ENCODE results near the gene ARPC5. TPM values are rescaled to one million over a fixed set of nuclear protein-coding genes. Genes with fewer than 3 reads are reported as not detected.

The ARPC5 gene
- total and polyA plus RNA-seq, 2 of the 8 experiments (the other 6 are each of a cell fraction or from before 2014, with no cell fraction given): 24.0 to 60.8 TPM

DNA sequence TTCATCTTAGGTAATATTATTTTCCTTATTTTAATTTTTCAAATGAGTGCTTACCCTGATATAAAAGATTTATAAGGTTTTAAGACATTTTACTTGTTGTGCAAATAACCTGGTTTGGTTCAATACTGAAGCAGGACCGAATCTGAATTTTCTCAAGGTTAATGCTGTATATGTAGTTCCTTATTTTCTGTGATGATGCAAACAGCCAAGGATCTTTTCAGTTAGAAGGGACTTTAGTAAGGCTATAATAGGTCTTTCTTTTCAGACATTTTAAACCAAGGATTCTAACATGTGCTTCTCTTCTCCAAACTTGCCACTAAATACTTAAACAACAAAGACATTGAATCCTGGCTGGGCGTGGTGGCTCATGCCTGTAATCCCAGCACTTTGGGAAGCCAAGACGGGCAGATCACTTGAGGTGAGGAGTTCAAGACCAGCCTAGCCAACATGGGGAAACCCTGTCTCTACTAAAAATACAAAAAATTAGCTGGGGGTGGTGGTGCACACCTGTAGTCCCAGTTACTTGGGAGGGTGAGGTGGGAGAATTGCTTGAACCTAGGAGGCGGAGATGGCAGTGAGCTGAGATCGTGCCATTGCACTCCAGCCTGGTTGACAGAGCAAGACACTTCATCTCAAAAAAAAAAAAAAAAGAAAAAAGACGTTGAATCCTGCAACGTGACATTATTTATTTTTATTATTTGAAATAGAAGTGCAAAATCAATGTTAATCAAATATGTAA lies 3.2 kb upstream of the ARPC5 start:
- WGBS, 2 experiments (ENCODE audit: extremely low coverage in 1 of 2, insufficient coverage in 1 of 2, insufficient read length in 1 of 2, insufficient replicate concordance in 2 of 2, low coverage in 1 of 2, low lambda C conversion rate in 2 of 2, missing lambda C conversion rate in 1 of 2): 84% methylated on average over 7 of the region's 7 CpGs; no CpG with 5 or more reads in 1 of the 2 experiments

More for the DNA sequence above, 3.2 kb upstream of the ARPC5 start:
- Histone ChIP-seq H3K79me1 (ENCODE audit: low read depth, low read length) (no peaks in the 10 kb centered on the region), H3K36me3 (ENCODE audit: control insufficient read depth in 2 of 4, insufficient read depth in 4 of 4, low read length in 3 of 4) (no peaks in the 10 kb centered on the region), H3K56ac (replicated peaks; ENCODE audit: insufficient read length, low read depth, low read length) (no peak overlapping the region), H4K91ac (replicated peaks; ENCODE audit: insufficient read length, low read length) (no peak overlapping the region), H3K4me2 (ENCODE audit: insufficient read depth in 1 of 2, low read depth in 2 of 2, low read length in 2 of 2) (no peak overlapping the region), H2BK5ac (ENCODE audit: low read depth, low read length) (no peak overlapping the region), H3K9ac (replicated peaks in 1 of 4; ENCODE audit: extremely low read depth in 1 of 4, low read depth in 3 of 4, low read length in 3 of 4) (no peak overlapping the region), H3K27me3 (replicated peaks in 1 of 4; ENCODE audit: control insufficient read depth in 3 of 4, extremely low read depth in 1 of 4, insufficient read depth in 3 of 4, low read length in 3 of 4) (peaks cover 0 to 7% (median 0%) of the 10 kb centered on the region in 4 experiments; a peak in 3 of 7 replicates), H2AK5ac (ENCODE audit: low read depth, low read length) (no peak overlapping the region), H3K4me1 (replicated peaks in 1 of 4; ENCODE audit: control insufficient read depth in 3 of 4, insufficient read depth in 4 of 4, low read length in 3 of 4) (peaks cover 0 to 8% (median 2%) of the 10 kb centered on the region in 4 experiments; a peak in 2 of 7 replicates), H3K27ac (ENCODE audit: low read depth, low read length) (no peak overlapping the region), H3K9me3 (ENCODE audit: insufficient read depth in 2 of 2, low read depth in 1 of 2, low read length in 1 of 2) (no peaks in the 10 kb centered on the region), H4K20me1 (replicated peaks in 1 of 2; ENCODE audit: control insufficient read depth in 1 of 2, insufficient read depth in 2 of 2, low read length in 2 of 2) (no peaks in the 10 kb centered on the region), H3K79me2 (ENCODE audit: control insufficient read depth in 1 of 2, insufficient read depth in 2 of 2, low read length in 2 of 2) (peaks cover 0 to 9% of the 10 kb centered on the region in 2 experiments; a peak in 2 of 4 replicates), H4K5ac (ENCODE audit: insufficient read length, low read depth, low read length) (no peak overlapping the region), H3K14ac (ENCODE audit: insufficient read length) (no peak overlapping the region), H3K18ac (ENCODE audit: extremely low read depth, low read length) (no peak overlapping the region), H4K8ac (ENCODE audit: extremely low read depth, insufficient read depth, low read length) (no peak overlapping the region), H2BK12ac (ENCODE audit: low read depth, low read length) (no peak overlapping the region), H2AFZ (ENCODE audit: low read length) (no peak overlapping the region), H3K23ac (ENCODE audit: insufficient read length) (no peak overlapping the region), H3K4ac (replicated peaks; ENCODE audit: insufficient read length, low read depth, low read length) (no peak overlapping the region), H2BK20ac (ENCODE audit: low read length) (no peak overlapping the region), H3K4me3 (ENCODE audit: extremely low read depth in 1 of 4, insufficient read depth in 2 of 4, low read depth in 3 of 4, low read length in 4 of 4) (no peak overlapping the region), H2BK120ac (replicated peaks; ENCODE audit: low read depth, low read length) (no peak overlapping the region), H2BK15ac (ENCODE audit: low read length) (no peak overlapping the region), H3K23me2 (ENCODE audit: low read depth, low read length) (peaks cover 6% of the 10 kb centered on the region)
- DNase-seq (ENCODE audit: low read depth in 1 of 2, low spot score in 2 of 2): no peak
- CTCF ChIA-PET (ENCODE audit: partially characterized antibody): interaction anchor here (1.8 kb wide), 1 partner anchor 16 kb away, joined by 5 read pairs; no protein-coding TSS in a partner anchor
- POLR2A ChIA-PET (ENCODE audit: partially characterized antibody): no interaction called here
- no peak for FAIRE-seq
